ENCODE data around the gene WHRN.

The WHRN gene

GRCh38 chr9:114363424-114363823, 141.8 kb downstream of the WHRN start:
- CTCF ChIA-PET: interaction anchor here (0.9 kb wide), 1 partner anchor 24 kb away, joined by 3 read pairs; no protein-coding TSS in a partner anchor
- no peak for TF ChIP-seq LEF1 (IDR thresholded peaks at IDR 0.05; ENCODE audit: borderline replicate concordance)
- no peak for TF ChIP-seq FOXK2 (IDR thresholded peaks at IDR 0.05)
- no peak for TF ChIP-seq NFRKB (IDR thresholded peaks at IDR 0.05)
- no peak for TF ChIP-seq L3MBTL2 (conservative IDR thresholded peaks at IDR 0.05)
- TF ChIP-seq ARNT (IDR thresholded peaks at IDR 0.05): no peak
- TF ChIP-seq SUZ12 (IDR thresholded peaks at IDR 0.05): no peak
- TF ChIP-seq HDGF (IDR thresholded peaks at IDR 0.05; ENCODE audit: borderline replicate concordance): no peak
- TF ChIP-seq, protein P1, sequence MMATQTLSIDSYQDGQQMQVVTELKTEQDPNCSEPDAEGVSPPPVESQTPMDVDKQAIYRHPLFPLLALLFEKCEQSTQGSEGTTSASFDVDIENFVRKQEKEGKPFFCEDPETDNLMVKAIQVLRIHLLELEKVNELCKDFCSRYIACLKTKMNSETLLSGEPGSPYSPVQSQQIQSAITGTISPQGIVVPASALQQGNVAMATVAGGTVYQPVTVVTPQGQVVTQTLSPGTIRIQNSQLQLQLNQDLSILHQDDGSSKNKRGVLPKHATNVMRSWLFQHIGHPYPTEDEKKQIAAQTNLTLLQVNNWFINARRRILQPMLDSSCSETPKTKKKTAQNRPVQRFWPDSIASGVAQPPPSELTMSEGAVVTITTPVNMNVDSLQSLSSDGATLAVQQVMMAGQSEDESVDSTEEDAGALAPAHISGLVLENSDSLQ (IDR thresholded peaks at IDR 0.05): no peak
- no peak for TF ChIP-seq FOXM1 (IDR thresholded peaks at IDR 0.05; ENCODE audit: borderline replicate concordance)
- no peak for TF ChIP-seq SP1 (IDR thresholded peaks at IDR 0.05)
- TF ChIP-seq ELF4 (IDR thresholded peaks at IDR 0.05): no peak
- TF ChIP-seq FOXA1 (IDR thresholded peaks at IDR 0.05): no peak
- no peak for TF ChIP-seq TARDBP (IDR thresholded peaks at IDR 0.05)
- TF ChIP-seq ZNF384 (IDR thresholded peaks at IDR 0.05): no peak
- no peak for TF ChIP-seq BHLHE40 (IDR thresholded peaks at IDR 0.05; ENCODE audit: borderline replicate concordance)
- POLR2A ChIA-PET: no interaction called here
- DNase-seq (ENCODE audit: extremely low spot score): no peak

- TF ChIP-seq SP1 (IDR thresholded peaks at IDR 0.05): no peak
- no peak for TF ChIP-seq L3MBTL2 (conservative IDR thresholded peaks at IDR 0.05)
- TF ChIP-seq ZNF384 (IDR thresholded peaks at IDR 0.05): no peak
- no peak for TF ChIP-seq HDGF (IDR thresholded peaks at IDR 0.05; ENCODE audit: borderline replicate concordance)
- no peak for TF ChIP-seq FOXK2 (IDR thresholded peaks at IDR 0.05)
- no peak for TF ChIP-seq NFRKB (IDR thresholded peaks at IDR 0.05)
- TF ChIP-seq ARNT (IDR thresholded peaks at IDR 0.05): no peak
- no peak for TF ChIP-seq LEF1 (IDR thresholded peaks at IDR 0.05; ENCODE audit: borderline replicate concordance)
- no peak for TF ChIP-seq FOXM1 (IDR thresholded peaks at IDR 0.05; ENCODE audit: borderline replicate concordance)
- no peak for TF ChIP-seq SUZ12 (IDR thresholded peaks at IDR 0.05)
- TF ChIP-seq, protein P1 (IDR thresholded peaks at IDR 0.05): no peak
- TF ChIP-seq FOXA1 (IDR thresholded peaks at IDR 0.05): no peak
- TF ChIP-seq BHLHE40 (IDR thresholded peaks at IDR 0.05; ENCODE audit: borderline replicate concordance): no peak
- no peak for TF ChIP-seq ELF4 (IDR thresholded peaks at IDR 0.05)
- TF ChIP-seq CTBP1 (IDR thresholded peaks at IDR 0.05; ENCODE audit: borderline replicate concordance): no peak
- no peak for TF ChIP-seq TARDBP (IDR thresholded peaks at IDR 0.05)
- ChIA-PET POLR2A (no interaction called here), CTCF (interaction anchor here (0.7 to 0.9 kb wide), 2 partner anchors 23 to 399 kb away, joined by 3 read pairs; no protein-coding TSS in a partner anchor)
- DNase-seq (ENCODE audit: extremely low spot score): no peak
Measured at GRCh38 chr9:114362394-114362793, 142.9 kb downstream of the WHRN start.

GRCh38 chr9:114361542-114361941, 143.7 kb downstream of the WHRN start:
- TF ChIP-seq SP1 (IDR thresholded peaks at IDR 0.05) (no peak), CTBP1 (IDR thresholded peaks at IDR 0.05; ENCODE audit: borderline replicate concordance) (no peak)
- DNase-seq (ENCODE audit: extremely low spot score): no peak
- ChIA-PET POLR2A (no interaction called here), CTCF (no interaction called here)

- ChIA-PET CTCF (no interaction called here), POLR2A (no interaction called here)
- TF ChIP-seq FOXM1 (IDR thresholded peaks at IDR 0.05; ENCODE audit: borderline replicate concordance) (no peak), NFRKB (IDR thresholded peaks at IDR 0.05) (no peak), ZNF384 (IDR thresholded peaks at IDR 0.05) (no peak), L3MBTL2 (conservative IDR thresholded peaks at IDR 0.05) (no peak), CTBP1 (IDR thresholded peaks at IDR 0.05; ENCODE audit: borderline replicate concordance) (no peak), SP1 (IDR thresholded peaks at IDR 0.05) (no peak), FOXK2 (IDR thresholded peaks at IDR 0.05) (no peak)
- DNase-seq (ENCODE audit: extremely low spot score): no peak
Measured at GRCh38 chr9:114359801-114360200, 145.5 kb downstream of the WHRN start.

GRCh38 chr9:114357911-114358328, 147.4 kb downstream of the WHRN start:
- TF ChIP-seq L3MBTL2 (conservative IDR thresholded peaks at IDR 0.05): no peak
- TF ChIP-seq FOXA1 (IDR thresholded peaks at IDR 0.05): no peak
- TF ChIP-seq TARDBP (IDR thresholded peaks at IDR 0.05): no peak
- TF ChIP-seq FOXK2 (IDR thresholded peaks at IDR 0.05): no peak
- TF ChIP-seq FOXM1 (IDR thresholded peaks at IDR 0.05; ENCODE audit: borderline replicate concordance): no peak
- TF ChIP-seq CTBP1 (IDR thresholded peaks at IDR 0.05; ENCODE audit: borderline replicate concordance): no peak
- TF ChIP-seq ZNF384 (IDR thresholded peaks at IDR 0.05): no peak
- TF ChIP-seq ELF4 (IDR thresholded peaks at IDR 0.05): no peak
- TF ChIP-seq, protein P1 (IDR thresholded peaks at IDR 0.05): no peak
- no peak for TF ChIP-seq LEF1 (IDR thresholded peaks at IDR 0.05; ENCODE audit: borderline replicate concordance)
- ChIA-PET CTCF (no interaction called here), POLR2A (no interaction called here)
- DNase-seq (ENCODE audit: extremely low spot score): no peak

GRCh38 chr9:114357360-114357759, 147.9 kb downstream of the WHRN start:
- no peak for DNase-seq (ENCODE audit: extremely low spot score)
- TF ChIP-seq ELF4 (IDR thresholded peaks at IDR 0.05) (no peak), HDGF (IDR thresholded peaks at IDR 0.05; ENCODE audit: borderline replicate concordance) (no peak), ZNF384 (IDR thresholded peaks at IDR 0.05) (no peak), TARDBP (IDR thresholded peaks at IDR 0.05) (no peak), SUZ12 (IDR thresholded peaks at IDR 0.05) (no peak), FOXA1 (IDR thresholded peaks at IDR 0.05) (no peak), CTBP1 (IDR thresholded peaks at IDR 0.05; ENCODE audit: borderline replicate concordance) (no peak), ARNT (IDR thresholded peaks at IDR 0.05) (no peak), SP1 (IDR thresholded peaks at IDR 0.05) (no peak)
- TF ChIP-seq, protein P1 (IDR thresholded peaks at IDR 0.05): no peak
- ChIA-PET POLR2A (no interaction called here), CTCF (no interaction called here)

All from HEK293T (cell line).